GM15510 (cell line): ENCODE results near the gene CATSPER3.

Source experiments
- POLR2A ChIP-seq: IDR thresholded peaks from 3 replicates; pipeline ENCODE4 v1.6.1; 2011; ENCODE audit warnings: borderline replicate concordance; ENCODE audit not compliant: insufficient read length; ENCODE audit errors: extremely low read depth

The CATSPER3 gene

GRCh38 chr5:134958755-134959154 lies 9.0 kb upstream of the CATSPER3 start:
- TF ChIP-seq POLR2A: no peak

GRCh38 chr5:134963098-134963497 lies 4.6 kb upstream of the CATSPER3 start:
- TF ChIP-seq POLR2A: no peak

GRCh38 chr5:134964359-134965270 lies 3.1 kb upstream of the CATSPER3 start:
- no peak for TF ChIP-seq POLR2A

- no peak for TF ChIP-seq POLR2A
Observed at GRCh38 chr5:134965271-134965825, 2.4 kb upstream of the CATSPER3 start.

GRCh38 chr5:134968055-134968454 lies 348 bp downstream of the CATSPER3 start:
- no peak for TF ChIP-seq POLR2A

- TF ChIP-seq POLR2A: no peak
Observed at GRCh38 chr5:134969166-134969565, 1.5 kb downstream of the CATSPER3 start.

- TF ChIP-seq POLR2A: no peak
Observed at GRCh38 chr5:134975078-134975715, 7.5 kb downstream of the CATSPER3 start.

GRCh38 chr5:134975843-134976242 lies 8.1 kb downstream of the CATSPER3 start:
- TF ChIP-seq POLR2A: no peak

- TF ChIP-seq POLR2A: no peak
Observed at GRCh38 chr5:134976841-134977240, 9.1 kb downstream of the CATSPER3 start.

GRCh38 chr5:134979416-134979815 lies 11.7 kb downstream of the CATSPER3 start:
- TF ChIP-seq POLR2A: no peak

GRCh38 chr5:134982230-134982629 lies 14.5 kb downstream of the CATSPER3 start:
- no peak for TF ChIP-seq POLR2A

GRCh38 chr5:134989266-134989830 lies 21.6 kb downstream of the CATSPER3 start:
- TF ChIP-seq POLR2A: no peak

GRCh38 chr5:134992148-134992547 lies 24.4 kb downstream of the CATSPER3 start:
- no peak for TF ChIP-seq POLR2A

- TF ChIP-seq POLR2A: no peak
Observed at GRCh38 chr5:134993161-134993560, 25.5 kb downstream of the CATSPER3 start.

GRCh38 chr5:134994560-134995156 lies 27.0 kb downstream of the CATSPER3 start:
- TF ChIP-seq POLR2A: no peak
